ENCODE data around the gene FUT2.

The FUT2 gene

GRCh38 chr19:48752496-48753365 lies 57.0 kb downstream of the FUT2 start, which contains the start of gene FUT1:
FUT1 (minus strand) TSS chr19:48752641; CDS start chr19:48751281, 1,360 bp downstream.
- DNase-seq, result peak; percentile 78

GRCh38 chr19:48755084-48755641 lies 59.4 kb downstream of the FUT2 start, which contains the start of gene FGF21:
FGF21 (plus strand) TSS chr19:48755524; CDS start chr19:48756237, 713 bp downstream.
- DNase-seq, result no peak
